GM12891 (cell line): Measurements from ENCODE around the gene PAQR4.

Experiments
- DNase-seq: peaks from one replicate; pipeline ENCODE4 v3.0.0; 2011; ENCODE audit warnings: low spot score; ENCODE audit not compliant: insufficient read length
- FAIRE-seq: peaks from 2 replicates; lab custom pipeline; 2011; peaks lifted over from hg19 to GRCh38; lab: Jason Lieb, UNC
- PAX5 ChIP-seq: IDR thresholded peaks from 2 replicates; pipeline ENCODE4 v1.6.1; 2011; ENCODE audit warnings: low read length, moderate library complexity, mild to moderate bottlenecking; ENCODE audit not compliant: insufficient read depth, severe bottlenecking
- POLR2A ChIP-seq: IDR thresholded peaks from 2 replicates; pipeline ENCODE4 v1.6.1; 2011; ENCODE audit warnings: low read depth, low read length, control low read depth
- POLR2AphosphoS5 ChIP-seq: IDR thresholded peaks from 2 replicates; pipeline ENCODE4 v1.6.1; 2011; ENCODE audit warnings: low read depth, low read length, control low read depth
- POU2F2 ChIP-seq: IDR thresholded peaks from 2 replicates; pipeline ENCODE4 v1.6.1; 2011; ENCODE audit warnings: low read depth, mild to moderate bottlenecking, control low read depth, low read length, moderate library complexity
- SPI1 ChIP-seq: IDR thresholded peaks from 2 replicates; pipeline ENCODE4 v1.6.1; 2011; ENCODE audit warnings: low read depth, low read length, control low read depth
- TAF1 ChIP-seq: IDR thresholded peaks from 2 replicates; pipeline ENCODE4 v1.6.1; 2011; ENCODE audit warnings: low read depth, low read length, control low read depth

Gene PAQR4

GRCh38 chr16:2964475-2965336 lies 4.4 kb upstream of the PAQR4 start:
- DNase-seq (peak; percentile 82), FAIRE-seq (peak; percentile 13)
- no peak for TF ChIP-seq TAF1
- TF ChIP-seq PAX5, result no peak
- TF ChIP-seq POLR2A, result no peak
- peak; percentile 50 for TF ChIP-seq SPI1
- no peak for TF ChIP-seq POU2F2

- FAIRE-seq (no peak), DNase-seq (no peak)
- TF ChIP-seq TAF1, result no peak
- no peak for TF ChIP-seq SPI1
- TF ChIP-seq POLR2AphosphoS5, result no peak
- TF ChIP-seq PAX5, result no peak
- no peak for TF ChIP-seq POLR2A
- no peak for TF ChIP-seq POU2F2
Measured at GRCh38 chr16:2966043-2966807, 2.9 kb upstream of the PAQR4 start.

- no peak for FAIRE-seq
- DNase-seq, result no peak
- TF ChIP-seq POU2F2, result no peak
- TF ChIP-seq POLR2A, result no peak
- TF ChIP-seq PAX5, result no peak
- no peak for TF ChIP-seq POLR2AphosphoS5
- no peak for TF ChIP-seq TAF1
- no peak for TF ChIP-seq SPI1
Measured at GRCh38 chr16:2966808-2967191, 2.3 kb upstream of the PAQR4 start.

GRCh38 chr16:2967211-2967631 lies 1.9 kb upstream of the PAQR4 start:
- no peak for DNase-seq
- TF ChIP-seq POU2F2, result no peak
- no peak for TF ChIP-seq SPI1
- TF ChIP-seq POLR2A, result no peak
- no peak for TF ChIP-seq TAF1
- no peak for TF ChIP-seq PAX5
- TF ChIP-seq POLR2AphosphoS5, result no peak
- no peak for FAIRE-seq

- no peak for TF ChIP-seq SPI1
- FAIRE-seq (no peak), DNase-seq (no peak)
Measured at GRCh38 chr16:2967721-2968161, 1.4 kb upstream of the PAQR4 start.

GRCh38 chr16:2968368-2968737 lies 795 bp upstream of the PAQR4 start:
- DNase-seq, result no peak
- TF ChIP-seq POU2F2, result peak; percentile 48; the same call in 1 of the 2 replicates
- no peak for TF ChIP-seq TAF1
- no peak for TF ChIP-seq PAX5
- no peak for FAIRE-seq

GRCh38 chr16:2969545-2970521 lies 685 bp downstream of the PAQR4 start:
- FAIRE-seq (peak; percentile 88), DNase-seq (peak; percentile 93)
- no peak for TF ChIP-seq PAX5
- TF ChIP-seq POU2F2, result no peak
- TF ChIP-seq SPI1, result no peak
- TF ChIP-seq POLR2A, result no peak
- no peak for TF ChIP-seq POLR2AphosphoS5
- no peak for TF ChIP-seq TAF1

- FAIRE-seq, result no peak
- no peak for TF ChIP-seq TAF1
- no peak for TF ChIP-seq PAX5
- no peak for TF ChIP-seq POU2F2
- TF ChIP-seq POLR2AphosphoS5, result no peak
- no peak for TF ChIP-seq POLR2A
- TF ChIP-seq SPI1, result no peak
- DNase-seq, result no peak
Measured at GRCh38 chr16:2970563-2970962, 1.4 kb downstream of the PAQR4 start.
